Glomerular endothelial cell (primary cell): ENCODE measurements around the gene HRG. TPM values are rescaled to one million over a fixed set of nuclear protein-coding genes. Genes with fewer than 3 reads are reported as not detected.
"Not testable (repeated sequence)": the region's sequence is repeated elsewhere in the genome, so short reads cannot be mapped to it uniquely, and the experiment has no call there.

Experiments used
- DNase-seq: peaks from one replicate; pipeline ENCODE4 v3.0.0-alpha.2; 2011; ENCODE audit warnings: low read depth, low spot score; ENCODE audit errors: extremely low read depth
- total RNA-seq: library from RNA; depleted of rRNA; stranded (reverse); fragments of >200 nt; gene quantifications from 2 replicates; pipeline ENCODE4 v1.2.3, GENCODE V29; 2015

Gene HRG
- not detected in 2 replicates for total RNA-seq

- DNase-seq = no peak
These were observed at the start of gene HRG for GRCh38 chr3:186665625-186666188. Gene HRG, plus strand, starts transcription at chr3:186666014. Its CDS starts 18 bp downstream, at chr3:186666032.

- no peak for DNase-seq
These were observed 49.6 kb upstream of the HRG start for GRCh38 chr3:186616299-186616617.

- peak; percentile 33 for DNase-seq
These were observed 48.5 kb upstream of the HRG start for GRCh38 chr3:186617036-186617946.

- no peak for DNase-seq
These were observed 47.4 kb upstream of the HRG start for GRCh38 chr3:186618318-186618938.

GRCh38 chr3:186619787-186620212 lies 46.0 kb upstream of the HRG start:
- no peak for DNase-seq

- no peak for DNase-seq
These were observed 45.4 kb upstream of the HRG start for GRCh38 chr3:186620213-186621092.

GRCh38 chr3:186621894-186622650 lies 43.7 kb upstream of the HRG start:
- DNase-seq = no peak

GRCh38 chr3:186622651-186623310 lies 43.0 kb upstream of the HRG start:
- no peak for DNase-seq

GRCh38 chr3:186624598-186624997 lies 41.2 kb upstream of the HRG start:
- no peak for DNase-seq

- DNase-seq = no peak
These were observed 40.2 kb upstream of the HRG start for GRCh38 chr3:186625600-186626042.

- no peak for DNase-seq
These were observed 39.5 kb upstream of the HRG start for GRCh38 chr3:186626254-186626847.

- DNase-seq = no peak
These were observed 37.9 kb upstream of the HRG start for GRCh38 chr3:186627852-186628414.

- no peak for DNase-seq
These were observed 37.1 kb upstream of the HRG start for GRCh38 chr3:186628756-186629155.

GRCh38 chr3:186630950-186631641 lies 34.7 kb upstream of the HRG start:
- DNase-seq = no peak

GRCh38 chr3:186633481-186633880 lies 32.3 kb upstream of the HRG start:
- no peak for DNase-seq

- DNase-seq = not testable (repeated sequence)
These were observed 31.6 kb upstream of the HRG start for GRCh38 chr3:186634207-186634606.

- no peak for DNase-seq
These were observed 30.3 kb upstream of the HRG start for GRCh38 chr3:186635532-186635931.

- no peak for DNase-seq
These were observed 29.3 kb upstream of the HRG start for GRCh38 chr3:186636536-186636935.
